Peyer's patch (tissue), 4 donors: Measurements from ENCODE around the gene CHCHD3.

ENCODE experiments used
- POLR2A ChIP-seq, 2 donors: fragments of 450-650 bp; IDR thresholded peaks; one replicate each; pipeline ENCODE4 v1.5.1; 2017; ENCODE audit warnings: antibody characterized with exemption in 2 of 2, mild to moderate bottlenecking in 2 of 2, moderate library complexity in 2 of 2
- TF ChIP-seq, protein P1 (sequence below), 6 experiments: fragments of 450-650 bp in 4 of 6; fragments of 200-600 bp in 2 of 6; sonication (generic) in 1 of 6; IDR thresholded peaks; one replicate each; pipeline ENCODE4 v1.5.1; 2017 to 2019; ENCODE audit warnings: antibody characterized with exemption in 6 of 6, mild to moderate bottlenecking in 3 of 6, moderate library complexity in 1 of 6

GRCh38 chr7:132891554-132891953, 190.3 kb downstream of the CHCHD3 start:
- TF ChIP-seq, protein P1, sequence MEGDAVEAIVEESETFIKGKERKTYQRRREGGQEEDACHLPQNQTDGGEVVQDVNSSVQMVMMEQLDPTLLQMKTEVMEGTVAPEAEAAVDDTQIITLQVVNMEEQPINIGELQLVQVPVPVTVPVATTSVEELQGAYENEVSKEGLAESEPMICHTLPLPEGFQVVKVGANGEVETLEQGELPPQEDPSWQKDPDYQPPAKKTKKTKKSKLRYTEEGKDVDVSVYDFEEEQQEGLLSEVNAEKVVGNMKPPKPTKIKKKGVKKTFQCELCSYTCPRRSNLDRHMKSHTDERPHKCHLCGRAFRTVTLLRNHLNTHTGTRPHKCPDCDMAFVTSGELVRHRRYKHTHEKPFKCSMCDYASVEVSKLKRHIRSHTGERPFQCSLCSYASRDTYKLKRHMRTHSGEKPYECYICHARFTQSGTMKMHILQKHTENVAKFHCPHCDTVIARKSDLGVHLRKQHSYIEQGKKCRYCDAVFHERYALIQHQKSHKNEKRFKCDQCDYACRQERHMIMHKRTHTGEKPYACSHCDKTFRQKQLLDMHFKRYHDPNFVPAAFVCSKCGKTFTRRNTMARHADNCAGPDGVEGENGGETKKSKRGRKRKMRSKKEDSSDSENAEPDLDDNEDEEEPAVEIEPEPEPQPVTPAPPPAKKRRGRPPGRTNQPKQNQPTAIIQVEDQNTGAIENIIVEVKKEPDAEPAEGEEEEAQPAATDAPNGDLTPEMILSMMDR (IDR thresholded peaks at IDR 0.05), result no peak
- no peak for TF ChIP-seq POLR2A (IDR thresholded peaks at IDR 0.05)
